A673 (cell line): ENCODE results near the gene SLC7A1.

Experiments
- CTCF ChIP-seq: fragments of 300-800, 200-600 bp; sonication (generic); conservative IDR thresholded peaks from 2 replicates; pipeline ENCODE4 v1.5.1; 2017; ENCODE audit warnings: low read depth, mild to moderate bottlenecking, antibody characterized with exemption, low read length, moderate library complexity, mixed read lengths
- EZH2 ChIP-seq: fragments of 200-600 bp; sonication (generic); IDR thresholded peaks from 2 replicates; pipeline ENCODE4 v1.6.1; 2017; ENCODE audit warnings: borderline replicate concordance, low read depth, mild to moderate bottlenecking, mixed read lengths, antibody characterized with exemption, low read length; ENCODE audit not compliant: poor library complexity, severe bottlenecking

- TF ChIP-seq CTCF, result no peak
- TF ChIP-seq EZH2, result no peak
Measured at GRCh38 chr13:29522044-29522685, 73.3 kb downstream of the SLC7A1 start.
